Measurements from ENCODE around the gene FTCD.

GRCh38 chr21:46098303-46099141 lies 56.9 kb downstream of the FTCD start:
- no peak for TF ChIP-seq CTCF (IDR thresholded peaks at IDR 0.05; ENCODE audit: low read length)
- no peak for TF ChIP-seq EZH2phosphoT487 (IDR thresholded peaks at IDR 0.05; ENCODE audit: low read length)

All from MM.1S (cell line).